H1 (cell line): Measurements from ENCODE around the gene CLEC14A. TPM values are rescaled to one million over a fixed set of nuclear protein-coding genes. Genes with fewer than 3 reads are reported as not detected.
A peak's percentile ranks its signal among the peaks of the same experiment; 100 is the strongest.

Source experiments
- CTCF ChIP-seq, 3 experiments: IDR thresholded peaks; 1 replicate in 2 of 3; 2 replicates in 1 of 3; pipeline versions ENCODE4 v1.5.1 to v1.6.1; 2011; ENCODE audit warnings: low read length in 3 of 3, mild to moderate bottlenecking in 3 of 3, inconsistent platforms in 2 of 3, low read depth in 1 of 3, moderate library complexity in 1 of 3; ENCODE audit not compliant: insufficient read depth in 1 of 3; ENCODE audit errors: control extremely low read depth in 1 of 3
- KDM5A ChIP-seq: fragments of 200-600 bp; IDR thresholded peaks from 2 replicates; pipeline ENCODE4 v1.7.1; 2012; ENCODE audit warnings: mild to moderate bottlenecking, low read length, inconsistent platforms, mixed read lengths
- NRF1 ChIP-seq: IDR thresholded peaks from 2 replicates; pipeline ENCODE4 v1.6.1; 2011; ENCODE audit warnings: mild to moderate bottlenecking, low read depth, low read length, improper control_type of control experiment
- RAD21 ChIP-seq, 2 experiments: IDR thresholded peaks in 1 of 2; conservative IDR thresholded peaks in 1 of 2; 2 replicates each; pipeline ENCODE4 v1.6.1; 2011; ENCODE audit warnings: low read depth in 2 of 2, low read length in 2 of 2, improper control_type of control experiment in 1 of 2, inconsistent platforms in 1 of 2, mild to moderate bottlenecking in 1 of 2, moderate library complexity in 1 of 2
- polyA plus RNA-seq, 7 experiments: library from polyadenylated mRNA; depleted of rRNA in 3 of 7; stranded (reverse) in 5 of 7; unstranded in 2 of 7; fragments of >200 nt in 5 of 7; fragments of 200-250 nt in 2 of 7; gene quantifications; 1 replicate in 5 of 7; 2 replicates in 1 of 7; 4 replicates in 1 of 7; pipeline versions ENCODE4 v1.2.1 to v1.2.3, GENCODE V29; 2011 to 2013; ENCODE audit warnings: missing spikeins in 2 of 7, mixed read lengths in 2 of 7
- total RNA-seq: library from RNA; stranded (reverse); fragmentation: NEBNext Ultra II Directional; extraction: Animal tissue kit (Norgen Biotek cat#: 25700); gene quantifications from 2 replicates; pipeline ENCODE4 v1.2.1, GENCODE V29; 2021

Gene CLEC14A
- total and polyA plus RNA-seq, 2 of the 8 experiments (the other 6 are each of a cell fraction or from before 2014, with no cell fraction given): 0.09 to 0.13 TPM

GRCh38 chr14:38210587-38211216 lies 45.2 kb downstream of the CLEC14A start (continued):
- peak; percentile 15 to 54 (median 26) for TF ChIP-seq CTCF (IDR thresholded peaks at IDR 0.05; ENCODE audit: control extremely low read depth in 1 of 3, insufficient read depth in 1 of 3, low read depth in 1 of 3, low read length in 3 of 3)
- TF ChIP-seq KDM5A: no peak
- peak in 1 of 2 experiments; percentile 10; a peak in 1 of 4 replicates for TF ChIP-seq RAD21 (IDR thresholded peaks at IDR 0.05 in 1 of 2, conservative IDR thresholded peaks at IDR 0.05 in 1 of 2; ENCODE audit: low read depth in 2 of 2, low read length in 2 of 2)
- no peak for TF ChIP-seq NRF1
